GM12801 (cell line): ENCODE measurements around the gene UBE2D1.

Experiments
- TF ChIP-seq, protein P1 (sequence below): IDR thresholded peaks from one replicate; pipeline ENCODE4 v1.5.1; 2011; ENCODE audit warnings: control low read depth; ENCODE audit not compliant: insufficient read length; ENCODE audit errors: extremely low read depth

The UBE2D1 gene

DNA sequence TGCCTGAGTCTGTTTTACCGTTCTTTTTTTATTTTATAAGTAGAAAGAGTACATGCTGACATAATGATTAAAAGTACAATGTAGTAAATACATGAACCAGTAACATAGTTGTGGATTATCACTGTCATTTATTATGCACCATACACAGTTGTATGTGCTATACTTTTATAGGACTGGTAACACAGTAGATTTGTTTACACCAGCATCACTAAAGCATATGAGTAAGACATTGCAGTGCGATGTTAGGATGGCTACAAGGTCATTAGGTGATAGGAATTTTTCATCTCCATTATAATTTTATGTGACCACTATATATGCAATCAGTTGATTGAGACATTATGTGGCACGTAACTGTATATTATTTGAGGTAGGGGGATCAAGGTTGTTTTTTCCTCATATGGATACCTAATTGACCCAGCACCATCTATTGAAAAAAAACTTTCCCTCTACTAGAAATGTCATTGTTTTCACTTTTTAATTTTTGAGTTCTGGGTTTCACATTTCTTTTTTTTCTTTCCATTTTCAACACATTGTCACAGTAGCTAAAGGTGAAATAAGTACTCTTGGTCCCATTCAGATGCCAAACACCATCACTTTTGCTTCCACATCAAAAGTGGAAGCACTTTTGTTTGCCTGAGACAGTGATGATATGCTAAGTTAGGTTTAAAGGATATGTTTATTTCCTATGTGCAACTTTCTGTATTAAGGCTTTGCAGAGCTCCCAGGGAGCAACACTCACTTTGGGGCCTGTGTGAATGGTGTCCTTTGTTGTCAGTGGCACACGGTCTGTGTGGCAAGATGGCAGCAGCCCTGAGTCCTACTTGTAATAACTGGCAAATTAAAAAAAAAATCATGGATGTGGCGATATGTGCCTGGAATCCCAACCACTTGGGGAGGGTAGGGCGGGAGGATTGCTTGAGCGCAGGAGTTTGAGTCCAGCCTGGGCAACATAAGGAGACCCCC lies 17.1 kb downstream of the UBE2D1 start:
- TF ChIP-seq, protein P1, sequence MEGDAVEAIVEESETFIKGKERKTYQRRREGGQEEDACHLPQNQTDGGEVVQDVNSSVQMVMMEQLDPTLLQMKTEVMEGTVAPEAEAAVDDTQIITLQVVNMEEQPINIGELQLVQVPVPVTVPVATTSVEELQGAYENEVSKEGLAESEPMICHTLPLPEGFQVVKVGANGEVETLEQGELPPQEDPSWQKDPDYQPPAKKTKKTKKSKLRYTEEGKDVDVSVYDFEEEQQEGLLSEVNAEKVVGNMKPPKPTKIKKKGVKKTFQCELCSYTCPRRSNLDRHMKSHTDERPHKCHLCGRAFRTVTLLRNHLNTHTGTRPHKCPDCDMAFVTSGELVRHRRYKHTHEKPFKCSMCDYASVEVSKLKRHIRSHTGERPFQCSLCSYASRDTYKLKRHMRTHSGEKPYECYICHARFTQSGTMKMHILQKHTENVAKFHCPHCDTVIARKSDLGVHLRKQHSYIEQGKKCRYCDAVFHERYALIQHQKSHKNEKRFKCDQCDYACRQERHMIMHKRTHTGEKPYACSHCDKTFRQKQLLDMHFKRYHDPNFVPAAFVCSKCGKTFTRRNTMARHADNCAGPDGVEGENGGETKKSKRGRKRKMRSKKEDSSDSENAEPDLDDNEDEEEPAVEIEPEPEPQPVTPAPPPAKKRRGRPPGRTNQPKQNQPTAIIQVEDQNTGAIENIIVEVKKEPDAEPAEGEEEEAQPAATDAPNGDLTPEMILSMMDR: no peak

DNA sequence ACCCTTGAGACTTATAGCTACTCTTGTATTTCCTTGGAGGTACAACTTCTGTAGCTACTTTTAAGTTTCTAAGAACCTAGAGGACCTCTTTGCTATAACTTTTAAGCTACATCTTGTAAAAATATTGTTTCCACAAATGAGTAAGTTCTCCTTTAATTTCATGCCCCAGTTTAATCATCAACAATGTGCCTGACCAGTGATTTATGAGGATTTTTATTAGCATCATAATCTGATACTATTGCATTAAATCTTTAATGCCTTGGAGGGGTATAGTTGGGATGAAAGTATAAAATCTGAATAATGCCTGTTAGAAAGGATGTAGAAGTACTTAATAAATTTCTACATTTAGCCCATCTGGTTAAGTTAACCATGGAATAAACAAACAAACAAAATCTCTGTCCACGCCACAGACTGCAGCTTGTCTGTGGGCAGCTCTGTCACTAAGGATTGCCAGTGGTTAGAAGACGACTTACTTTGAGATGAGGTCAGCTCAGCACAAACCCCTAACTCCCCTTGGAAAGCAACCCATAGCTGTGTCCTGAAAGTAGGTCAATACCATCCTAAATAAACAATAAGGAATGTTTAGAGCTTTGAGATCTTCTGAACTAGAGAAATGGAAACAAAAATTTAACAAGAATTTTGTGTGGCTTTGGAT lies 18.3 kb downstream of the UBE2D1 start:
- TF ChIP-seq, protein P1: no peak

DNA sequence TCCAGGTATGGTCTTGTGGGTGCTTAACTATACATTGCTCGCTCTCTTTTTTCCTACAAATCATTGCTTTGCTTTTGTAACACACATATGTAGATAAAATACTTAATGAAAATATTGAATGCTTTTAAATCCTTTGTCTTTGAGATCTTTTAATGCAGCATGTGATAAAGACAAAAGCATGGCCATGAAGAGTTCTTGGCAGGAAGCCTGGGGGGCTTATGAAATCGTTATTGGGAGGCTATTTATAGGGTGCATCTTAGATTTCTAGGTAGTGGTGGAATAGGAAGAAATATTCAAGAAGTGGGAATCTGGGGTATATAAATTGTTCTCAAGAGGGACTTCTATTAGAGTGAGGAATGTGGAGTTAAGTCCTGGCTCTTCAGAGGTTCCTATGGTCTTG lies 21.9 kb downstream of the UBE2D1 start:
- TF ChIP-seq, protein P1: no peak

DNA sequence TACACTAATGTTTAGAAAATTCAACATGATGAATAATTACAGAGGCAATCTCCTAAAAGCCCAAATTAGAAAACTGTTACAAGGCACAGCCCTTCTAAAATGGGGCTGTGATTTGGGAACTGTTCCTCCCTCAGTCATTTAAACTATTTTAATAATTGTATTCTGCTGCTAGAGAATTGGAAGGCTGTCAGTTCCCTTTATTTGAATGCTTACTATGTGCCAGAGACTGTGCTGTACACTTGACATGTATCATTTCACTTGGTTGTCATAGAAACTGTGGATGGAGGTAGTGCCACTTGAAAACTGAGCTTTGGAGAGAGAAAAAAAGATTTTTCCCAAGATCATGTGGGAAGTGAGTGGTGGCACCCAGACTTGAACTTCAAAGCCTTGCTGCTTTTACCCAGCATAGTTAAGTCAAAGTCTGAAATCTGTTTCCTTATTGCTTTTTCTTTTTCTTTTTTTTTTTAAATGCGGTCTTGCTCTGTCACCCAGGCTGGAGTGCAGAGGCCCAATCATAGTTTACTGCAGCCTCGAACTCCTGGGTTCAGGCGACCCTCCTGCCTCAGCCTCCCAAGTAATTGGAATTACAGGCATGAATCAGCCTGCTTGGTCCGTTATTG lies 23.6 kb downstream of the UBE2D1 start:
- TF ChIP-seq, protein P1: no peak

DNA sequence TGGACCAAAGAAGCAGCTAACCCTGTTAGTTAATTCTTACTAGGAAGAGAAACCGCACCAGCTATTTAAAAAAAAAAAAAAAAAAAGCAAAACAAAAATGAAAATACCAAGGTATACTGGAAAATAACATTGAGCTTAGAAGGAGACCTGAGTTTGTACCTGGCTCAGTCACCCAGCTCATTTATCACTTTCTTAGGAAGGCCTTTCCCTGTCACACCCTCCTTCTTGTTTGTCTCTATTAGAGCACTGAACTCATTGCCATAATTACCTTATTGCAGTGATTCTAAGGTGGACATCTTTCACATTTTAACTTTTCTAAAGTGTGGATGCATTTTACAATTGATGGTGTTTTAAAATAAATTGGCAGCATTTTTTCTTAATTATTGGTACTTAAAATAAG lies 24.1 kb downstream of the UBE2D1 start:
- TF ChIP-seq, protein P1: no peak

DNA sequence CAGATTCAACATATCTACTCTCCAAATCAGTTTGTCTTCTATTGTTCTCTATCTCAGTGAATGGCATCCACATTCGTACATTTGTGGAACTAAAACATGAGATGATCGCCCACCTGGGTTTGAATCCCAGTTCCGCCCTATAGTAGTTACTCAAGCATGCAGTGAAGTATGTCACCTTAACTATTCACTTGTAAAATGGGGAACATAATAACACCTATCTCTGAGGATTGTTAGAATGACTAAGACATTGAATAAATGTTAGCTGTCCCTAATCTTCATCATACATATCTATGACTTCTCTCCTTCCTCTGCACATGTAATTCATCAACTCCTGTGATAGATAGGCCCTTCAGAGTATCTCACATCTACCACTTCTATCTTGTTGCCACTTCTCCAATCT lies 24.7 kb downstream of the UBE2D1 start:
- TF ChIP-seq, protein P1: no peak

DNA sequence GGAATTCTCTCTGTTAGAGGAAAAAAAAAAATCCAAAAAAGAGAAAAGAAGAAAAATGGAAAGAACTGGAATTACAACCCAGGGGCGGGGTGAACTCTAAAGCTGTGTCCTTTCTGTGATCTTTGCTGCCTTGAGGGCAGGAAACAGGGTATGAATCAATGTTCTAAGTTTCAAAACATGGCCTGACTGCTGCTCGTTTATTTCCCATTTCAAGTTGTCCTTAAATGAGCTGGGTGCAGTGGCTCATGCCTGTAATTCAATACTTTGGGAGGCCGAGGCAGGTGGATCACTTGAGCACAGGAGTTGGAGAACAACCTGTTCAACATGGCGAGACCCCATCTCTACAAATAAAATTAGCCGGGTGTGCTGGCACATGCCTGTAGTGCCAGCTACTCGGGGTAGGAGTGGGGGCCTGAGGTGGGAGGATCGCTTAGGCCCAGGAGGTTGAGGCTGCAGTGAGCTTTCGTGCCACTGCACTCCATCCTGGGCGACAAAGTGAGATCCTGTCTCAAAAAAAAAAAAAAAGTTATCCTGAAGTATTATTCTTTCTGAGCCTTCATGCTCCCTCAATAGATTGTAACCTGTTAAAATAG lies 25.7 kb downstream of the UBE2D1 start:
- TF ChIP-seq, protein P1: no peak
